NCI-H82 treated with DMSO at 0.1 percent for 48 hours (cell line): ENCODE measurements around the gene RAB22A.

Experiments used
- DNase-seq: peaks from one replicate; lab custom pipeline; 2025; ENCODE audit not compliant: unreplicated experiment; lab: John Stamatoyannopoulos, UW

Gene RAB22A

DNA sequence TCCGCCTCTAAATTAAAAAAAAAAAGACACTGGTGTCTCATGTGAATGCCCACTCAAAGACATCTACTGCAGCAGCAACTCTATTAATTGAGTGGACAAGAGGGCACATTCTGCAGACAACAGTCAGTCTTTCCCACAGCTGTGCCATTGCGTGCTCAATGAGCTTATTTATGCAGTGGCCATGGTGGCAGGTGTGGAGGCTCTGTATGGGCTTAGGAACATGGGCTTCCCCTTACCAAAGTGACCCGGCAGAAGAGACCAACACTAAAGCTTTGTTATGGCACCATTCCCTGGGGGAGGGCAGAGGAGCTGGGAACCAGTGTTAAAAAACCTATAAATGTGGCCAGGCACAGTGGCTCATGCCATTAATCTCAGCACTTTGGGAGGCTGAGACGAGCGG lies 75.3 kb downstream of the RAB22A start:
- DNase-seq = no peak

DNA sequence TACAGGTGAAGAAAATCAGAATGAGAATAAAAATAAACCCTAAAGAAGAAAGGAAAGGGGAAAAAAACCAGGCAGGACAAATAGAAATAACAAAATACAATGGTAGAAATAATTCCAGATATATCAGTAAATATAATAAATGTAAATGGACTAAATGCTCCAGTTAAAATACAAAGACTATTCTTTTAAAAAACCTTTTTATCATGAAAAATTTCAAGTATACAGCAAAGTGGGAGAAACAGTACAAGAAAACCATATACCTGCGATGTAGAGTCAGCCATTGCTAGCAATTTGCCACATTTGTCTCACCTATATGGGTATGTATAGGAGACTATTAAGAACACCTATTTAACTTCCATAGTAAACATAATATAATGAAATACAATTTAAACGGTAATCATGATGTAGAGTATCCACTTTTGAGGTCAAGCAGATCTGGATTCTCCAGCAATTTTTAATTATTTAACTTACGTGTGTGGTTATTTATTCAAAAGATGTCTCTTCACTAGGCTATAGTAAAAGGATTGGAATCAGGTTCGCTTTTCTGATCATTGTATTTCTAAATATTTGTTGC lies 78.6 kb downstream of the RAB22A start:
- no peak for DNase-seq

DNA sequence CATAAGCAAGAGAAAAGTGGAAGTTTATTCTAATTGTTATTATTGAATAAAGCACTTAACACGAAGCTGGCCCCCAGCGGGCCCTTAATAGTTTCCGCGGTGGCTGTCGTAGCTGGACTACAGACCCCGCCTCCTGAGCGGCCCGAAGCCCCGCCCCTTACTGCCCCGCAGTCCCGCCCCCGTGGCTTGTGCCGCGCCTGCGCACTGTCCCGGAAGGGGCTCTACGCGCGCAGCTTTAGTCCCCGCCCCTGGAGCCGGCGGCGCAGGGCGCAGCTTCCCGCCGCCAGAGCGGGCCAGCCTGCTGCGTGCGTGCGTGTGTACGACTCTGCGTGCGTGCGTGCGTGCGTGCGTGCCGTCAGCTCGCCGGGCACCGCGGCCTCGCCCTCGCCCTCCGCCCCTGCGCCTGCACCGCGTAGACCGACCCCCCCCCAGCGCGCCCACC lies 79.4 kb downstream of the RAB22A start, which contains the start of gene VAPB:
Gene VAPB (plus strand): TSS at position 348 of the 442 bp plus-strand sequence. CDS start 231 bp downstream, outside the sequence.
- peak; percentile 76 for DNase-seq

DNA sequence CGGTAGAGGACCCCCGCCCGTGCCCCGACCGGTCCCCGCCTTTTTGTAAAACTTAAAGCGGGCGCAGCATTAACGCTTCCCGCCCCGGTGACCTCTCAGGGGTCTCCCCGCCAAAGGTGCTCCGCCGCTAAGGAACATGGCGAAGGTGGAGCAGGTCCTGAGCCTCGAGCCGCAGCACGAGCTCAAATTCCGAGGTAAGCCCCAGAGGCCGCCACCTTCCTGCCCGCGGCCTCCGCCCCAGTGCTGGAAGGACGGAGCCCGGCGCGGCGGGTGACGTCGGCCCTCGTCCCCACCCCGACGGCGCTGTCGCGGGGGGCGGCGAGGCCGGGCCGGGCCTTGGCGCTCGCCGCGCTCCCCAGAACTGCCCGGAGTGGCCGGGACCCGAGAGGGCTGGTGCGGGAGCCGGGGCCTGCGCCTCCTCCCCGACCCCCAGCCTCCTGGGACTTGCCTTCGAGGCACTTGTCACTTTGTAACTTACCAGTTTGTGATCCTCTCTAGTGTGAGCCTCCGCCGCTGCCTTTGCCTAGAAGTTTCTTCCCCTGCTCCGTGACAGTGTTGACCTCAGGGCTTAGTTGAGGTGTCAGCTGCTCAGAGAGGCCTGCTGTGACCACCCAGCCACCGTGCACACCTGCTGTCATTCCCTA lies 79.9 kb downstream of the RAB22A start:
- no peak for DNase-seq

DNA sequence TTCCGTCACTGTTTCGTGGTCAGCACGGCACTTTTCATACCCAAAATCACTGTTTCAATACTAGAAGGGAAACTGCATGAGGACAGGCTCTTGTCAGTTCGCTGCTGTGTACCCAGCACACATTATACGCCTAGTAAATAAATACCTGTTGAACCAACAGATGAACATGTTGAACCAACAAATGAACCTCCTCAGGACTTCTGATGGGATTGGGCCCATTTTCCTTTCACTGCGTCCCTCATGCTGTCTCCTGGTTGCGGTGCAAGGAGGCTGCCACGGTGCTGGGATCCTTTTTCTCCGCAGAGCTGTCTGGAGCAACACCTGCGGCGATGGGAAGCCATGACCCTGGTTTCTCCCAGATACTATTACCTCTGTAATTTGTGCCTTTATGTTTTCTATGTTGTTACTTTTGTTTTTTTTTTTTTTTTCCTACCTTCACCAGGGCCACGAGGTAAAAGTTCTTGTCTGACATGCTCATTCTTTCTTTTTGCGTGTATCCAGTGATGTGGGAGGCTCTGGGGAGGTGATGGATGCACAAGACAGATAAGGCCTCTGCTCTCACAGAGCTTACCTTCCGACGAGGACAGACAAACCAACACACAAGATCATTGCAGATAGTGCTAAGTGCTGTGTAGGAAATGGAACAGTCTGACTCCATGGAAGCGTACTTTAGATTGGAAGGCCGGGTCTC lies 80.6 kb downstream of the RAB22A start:
- DNase-seq = no peak

DNA sequence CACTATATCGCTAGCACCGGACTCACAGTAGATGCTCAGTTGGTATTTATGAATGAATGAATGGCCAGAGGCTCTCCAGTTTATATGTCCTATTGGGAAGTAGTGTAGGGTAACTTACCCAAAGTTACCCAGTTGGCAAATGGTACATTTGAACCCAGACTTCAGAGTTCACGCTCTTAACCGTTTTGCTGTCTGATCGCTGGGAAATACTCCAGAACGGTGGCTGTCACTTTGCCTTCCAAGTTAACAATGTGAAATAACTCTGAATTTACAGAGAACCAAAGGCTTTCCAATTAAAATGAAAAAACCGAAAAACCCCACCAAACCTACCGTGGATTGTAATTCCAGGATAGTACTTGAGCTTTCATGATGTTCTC lies 81.1 kb downstream of the RAB22A start:
- DNase-seq = no peak

DNA sequence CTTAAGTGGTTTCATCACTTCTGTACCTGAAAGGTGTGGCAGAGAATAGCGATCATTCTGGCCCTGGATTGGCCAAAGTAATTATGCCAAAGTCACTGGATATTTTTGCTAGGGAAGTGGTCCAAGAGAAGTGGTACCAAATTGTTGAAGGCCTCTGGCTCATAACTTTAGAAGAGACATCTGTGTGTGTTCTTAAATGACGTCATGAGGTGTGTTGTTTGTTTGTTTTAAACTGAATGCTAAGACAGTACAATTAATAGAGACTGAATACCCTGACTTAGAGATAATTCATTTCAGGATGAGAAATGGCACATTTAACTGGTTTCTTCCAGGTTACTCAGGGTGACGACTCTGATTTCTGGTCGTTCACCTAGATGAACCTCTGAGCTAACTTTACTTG lies 82.8 kb downstream of the RAB22A start:
- DNase-seq = no peak

DNA sequence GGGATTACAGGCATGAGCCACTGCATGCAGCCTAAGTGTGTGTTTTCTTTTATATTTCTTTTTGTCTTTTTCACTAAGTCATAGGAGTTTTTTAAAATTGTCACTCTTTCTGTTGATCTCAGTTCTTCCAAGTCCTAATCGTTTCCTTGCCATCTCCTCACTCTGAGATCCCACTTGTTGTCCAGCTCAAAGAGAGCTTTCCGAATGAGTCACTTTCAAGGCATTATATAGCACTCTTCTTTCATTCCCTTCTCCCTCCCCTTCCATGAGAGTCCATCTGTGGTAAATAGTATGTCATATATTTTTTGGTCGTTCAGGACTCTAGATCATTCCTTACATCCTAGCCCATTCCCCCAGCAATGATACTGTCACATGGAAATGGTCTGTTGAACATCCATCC lies 83.8 kb downstream of the RAB22A start:
- no peak for DNase-seq

DNA sequence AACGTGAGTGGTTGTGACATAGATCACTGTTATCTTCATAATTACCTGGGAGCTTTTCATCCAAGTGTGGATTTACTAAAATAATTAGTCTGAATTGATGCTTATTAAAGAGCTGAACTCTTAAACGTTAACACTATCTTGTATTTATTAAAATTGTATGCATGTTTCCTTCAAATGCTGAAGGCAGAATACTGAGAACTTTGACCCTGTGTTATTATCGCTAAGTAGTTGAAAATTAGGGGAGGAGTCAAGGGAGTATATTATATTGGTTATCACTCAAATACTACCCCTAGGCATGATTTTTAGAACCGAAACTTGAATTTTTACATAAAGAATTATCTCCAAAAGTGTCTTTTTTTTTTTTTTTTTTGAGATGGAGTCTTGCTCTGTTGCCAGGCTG lies 85.3 kb downstream of the RAB22A start:
- DNase-seq = no peak

DNA sequence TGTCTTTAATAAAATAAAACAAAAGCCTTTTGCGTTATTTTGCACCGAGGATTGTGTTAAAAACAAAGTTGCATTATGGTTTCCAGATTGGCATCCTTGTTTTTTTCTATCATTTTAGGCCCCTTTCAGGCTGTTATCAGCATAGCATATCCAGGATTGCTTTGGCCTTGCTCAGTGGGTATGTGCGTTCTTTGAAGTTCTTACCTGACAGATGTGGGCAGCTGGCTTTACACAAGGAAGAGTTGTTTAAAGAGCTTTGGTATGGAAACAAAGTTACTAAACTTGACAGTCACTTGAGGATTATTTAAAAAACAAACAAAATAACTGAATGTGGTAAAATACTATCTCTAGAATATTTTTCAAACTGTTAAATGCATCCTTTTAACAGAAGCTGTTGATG lies 86.1 kb downstream of the RAB22A start:
- no peak for DNase-seq

DNA sequence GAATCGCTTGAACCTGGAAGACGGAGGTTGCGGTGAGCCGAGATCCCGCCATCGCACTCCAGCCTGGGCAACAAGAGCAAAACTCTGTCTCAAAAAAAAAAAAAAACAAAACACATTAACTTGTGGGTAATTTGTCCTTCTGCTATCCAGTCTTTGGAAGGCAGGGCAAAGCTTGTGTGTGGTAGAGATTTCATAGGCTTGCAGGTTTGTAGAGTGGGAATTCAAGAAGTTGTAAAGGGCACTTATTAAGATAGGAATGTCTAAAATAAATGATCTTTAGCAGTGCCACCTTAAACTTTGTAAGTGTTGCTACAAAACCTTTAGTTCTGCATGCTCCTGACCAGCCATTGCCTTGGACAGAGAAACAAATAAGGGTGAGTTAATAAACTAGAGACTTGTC lies 87.9 kb downstream of the RAB22A start:
- DNase-seq = no peak

DNA sequence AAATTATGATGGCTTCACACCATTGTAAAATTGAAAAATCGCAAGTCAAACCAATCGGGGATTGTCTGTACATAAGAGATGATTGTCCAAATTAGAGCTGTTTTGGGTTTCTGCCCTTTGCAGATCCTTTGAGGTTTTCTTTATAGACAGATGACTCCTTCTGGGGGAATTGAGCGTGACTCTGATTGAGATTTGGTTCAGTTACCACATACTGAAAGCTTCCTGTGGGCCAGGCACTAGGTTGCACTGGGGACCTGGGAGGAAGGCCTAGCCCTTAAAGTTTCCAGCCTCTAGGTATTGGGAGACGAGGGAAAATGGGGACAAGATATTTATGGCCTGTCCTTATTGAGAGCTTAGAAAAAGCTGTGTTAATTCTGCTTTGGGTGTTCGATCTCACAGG lies 88.7 kb downstream of the RAB22A start:
- no peak for DNase-seq

DNA sequence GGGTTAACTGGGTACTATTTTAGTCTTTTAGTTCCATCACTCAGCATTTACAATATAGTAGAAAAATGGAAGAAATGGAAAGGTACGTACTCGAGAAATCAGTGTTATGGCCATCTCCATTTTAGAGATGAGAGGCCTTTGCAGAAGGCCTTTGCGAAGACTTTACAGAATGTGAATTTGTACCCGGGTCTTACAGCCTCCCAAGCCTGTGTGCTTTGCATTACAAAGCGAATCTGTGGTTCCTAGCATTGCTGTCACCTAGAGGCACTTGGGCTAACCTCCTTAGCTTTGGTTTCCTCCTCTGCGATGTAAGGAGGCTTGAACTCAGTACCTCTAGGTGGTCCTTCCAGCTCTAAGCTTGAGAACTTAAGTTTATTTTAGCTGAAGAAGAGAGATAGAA lies 90.4 kb downstream of the RAB22A start:
- DNase-seq = no peak

DNA sequence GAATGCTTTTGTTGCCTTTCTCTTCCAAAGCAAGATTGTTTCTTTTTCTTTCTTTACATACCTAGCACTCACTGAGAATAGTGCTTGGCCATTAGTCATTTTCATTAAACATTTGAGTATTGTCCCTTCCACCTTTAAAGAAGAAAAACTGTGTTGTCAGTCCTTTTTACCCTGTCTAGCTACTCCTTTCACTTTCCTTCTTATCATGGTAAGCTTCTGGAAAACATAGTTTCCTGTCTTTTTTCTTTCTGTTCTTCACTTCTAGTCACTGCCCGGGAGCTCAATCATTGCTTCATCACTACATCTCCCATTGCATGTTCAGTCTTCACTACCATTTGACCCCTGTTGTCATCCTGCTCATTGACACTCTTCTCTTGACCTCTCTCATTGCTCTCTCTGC lies 91.6 kb downstream of the RAB22A start:
- DNase-seq = no peak

DNA sequence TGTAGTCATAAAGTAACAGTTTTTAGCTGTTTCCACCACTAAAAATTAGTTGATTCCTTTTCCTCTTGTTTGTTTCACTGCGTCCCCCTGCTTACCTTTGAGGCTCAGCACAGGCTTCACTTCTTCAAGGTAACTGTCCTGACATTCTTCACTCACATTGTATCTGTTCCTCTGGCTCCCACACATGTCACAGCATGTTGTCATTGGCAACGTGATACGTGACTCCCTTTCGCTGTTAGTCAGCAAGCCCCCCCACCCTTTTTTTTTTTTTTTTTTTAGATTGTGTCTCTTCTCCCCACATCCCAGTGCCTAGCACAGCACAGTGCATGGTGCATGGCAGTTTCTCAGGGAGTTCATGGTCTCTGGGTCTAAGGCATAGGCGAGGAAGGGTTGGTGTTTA lies 92.8 kb downstream of the RAB22A start:
- no peak for DNase-seq

DNA sequence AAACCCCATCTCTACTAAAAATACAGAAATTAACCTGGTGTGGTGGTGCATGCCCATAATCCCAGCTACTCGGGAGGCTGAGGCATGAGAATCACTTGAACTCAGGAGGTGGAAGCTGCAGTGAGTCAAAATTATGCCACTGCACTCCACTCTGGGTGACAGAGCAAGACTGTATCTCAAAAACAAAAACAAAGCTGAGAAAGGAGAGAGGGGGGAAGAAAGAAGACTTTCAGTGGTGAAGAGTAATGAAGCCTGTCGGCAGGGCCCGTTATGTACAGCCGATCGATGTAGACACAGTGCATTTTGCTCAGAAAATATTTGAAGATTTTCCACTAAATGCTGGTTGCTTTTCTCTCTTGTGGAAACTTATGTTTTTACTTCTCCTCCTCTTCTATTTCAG lies 93.3 kb downstream of the RAB22A start:
- DNase-seq = no peak

DNA sequence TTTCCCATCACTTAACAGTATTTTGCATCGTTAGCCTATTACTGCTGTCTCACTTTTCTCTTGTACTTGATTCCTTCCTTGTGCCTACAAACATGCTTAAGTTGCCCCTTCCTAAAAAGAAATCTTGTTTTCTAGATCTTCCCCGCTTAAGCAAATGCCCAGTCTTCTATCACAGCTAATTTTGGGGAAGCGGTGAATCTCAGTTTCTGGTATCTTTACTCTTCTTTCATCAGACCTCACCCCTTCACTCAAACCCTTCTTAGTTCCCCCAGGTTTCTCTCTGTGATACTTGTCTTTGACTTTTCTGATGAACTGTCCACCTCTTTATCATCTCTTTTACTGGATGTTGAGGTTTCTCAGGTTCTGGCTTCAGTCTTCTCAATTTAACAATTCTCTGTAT lies 93.8 kb downstream of the RAB22A start:
- DNase-seq = no peak

DNA sequence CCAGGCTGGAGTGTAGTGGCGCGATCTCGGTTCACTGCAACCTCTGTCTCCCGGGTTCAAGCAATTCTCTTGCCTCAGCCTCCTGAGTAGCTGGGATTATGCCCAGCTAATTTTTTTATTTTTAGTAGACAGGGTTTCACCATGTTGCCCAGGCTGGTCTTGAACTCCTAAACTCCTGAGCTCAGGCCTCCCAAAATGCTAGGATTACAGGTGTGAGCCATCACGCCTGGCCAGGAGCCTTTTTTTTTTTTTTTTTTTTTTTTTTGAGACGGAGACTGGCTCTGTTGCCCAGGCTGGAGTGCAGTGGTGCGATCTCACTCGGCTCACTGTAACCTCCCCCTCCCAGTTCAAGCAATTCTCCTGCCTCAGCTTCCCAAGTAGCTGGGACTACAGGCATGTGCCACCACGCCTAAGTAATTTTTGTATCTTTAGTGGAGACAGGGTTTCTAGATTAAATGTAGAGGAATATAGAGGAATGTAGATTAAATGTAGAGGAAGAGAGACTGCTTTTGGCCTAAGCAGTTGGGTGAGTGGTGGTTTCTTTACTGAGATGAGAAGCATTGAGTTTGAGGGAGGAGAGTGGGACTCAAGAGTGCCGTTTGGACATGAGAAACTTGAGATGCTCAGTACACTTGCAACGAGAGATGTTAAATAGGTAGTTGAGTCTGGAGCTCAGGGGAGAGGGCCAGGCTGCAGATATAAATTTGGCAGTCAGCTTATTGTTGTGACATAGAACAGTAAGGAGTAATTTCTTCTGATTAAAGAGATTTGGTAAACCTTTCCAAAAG lies 96.2 kb downstream of the RAB22A start:
- no peak for DNase-seq

DNA sequence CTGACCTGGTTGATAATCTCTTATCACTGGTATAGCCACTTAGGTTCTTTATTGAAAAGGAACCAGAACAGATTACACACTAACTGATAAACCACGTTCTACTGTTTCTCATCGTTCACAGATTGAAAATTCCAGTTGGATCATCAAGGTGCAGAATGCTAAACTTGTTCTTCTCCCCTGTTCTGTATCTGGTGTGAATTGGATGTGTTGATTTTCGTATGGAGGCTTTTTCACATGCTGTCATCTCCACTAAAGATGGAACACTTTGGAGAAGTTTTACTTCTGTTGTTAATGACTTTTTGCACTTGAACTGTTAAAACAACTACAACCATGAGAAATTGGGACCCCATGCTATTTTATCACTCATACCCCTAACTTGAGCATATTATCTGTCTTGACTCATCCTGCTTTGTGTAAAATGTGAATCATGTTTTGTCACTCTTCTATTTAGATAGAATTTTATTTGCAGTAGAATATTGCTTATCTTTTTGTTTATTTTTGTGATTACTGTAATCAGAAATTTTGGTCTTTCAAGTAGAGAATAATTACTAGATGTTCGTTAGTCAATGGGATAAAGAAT lies 97.0 kb downstream of the RAB22A start:
- DNase-seq = no peak

DNA sequence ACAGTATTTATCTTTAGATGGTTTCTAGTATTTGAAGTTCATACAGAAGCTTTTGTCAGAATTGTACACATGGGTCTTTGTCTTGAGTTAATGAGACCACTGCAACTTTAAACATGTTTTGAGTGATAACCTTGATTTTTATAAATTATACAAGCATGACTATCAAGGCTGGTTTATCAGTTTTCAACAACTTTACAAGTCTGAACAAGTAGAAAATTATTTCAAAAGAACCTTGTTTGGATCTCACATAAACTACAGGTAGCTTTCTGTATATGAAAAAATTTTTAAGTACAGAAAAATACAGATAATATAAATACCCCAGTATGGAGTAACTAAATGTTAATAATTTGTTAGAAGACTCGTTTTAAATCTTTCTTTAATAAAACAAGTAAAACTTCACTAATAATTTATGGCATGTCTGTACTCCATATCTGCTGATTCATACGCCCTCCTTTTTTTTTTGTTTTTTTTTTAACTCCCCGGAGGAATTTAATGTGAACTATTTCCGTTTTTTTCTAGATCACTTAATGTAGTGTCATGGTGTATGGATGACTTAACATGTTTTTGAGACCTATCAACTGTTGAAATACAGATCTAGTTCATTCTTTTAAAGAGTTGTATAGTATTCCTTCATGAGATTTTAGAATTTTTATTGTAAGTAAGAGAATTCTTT lies 97.8 kb downstream of the RAB22A start:
- DNase-seq = no peak
